Measurements from ENCODE around the gene FBXO22. TPM values are rescaled to one million over a fixed set of nuclear protein-coding genes. Genes with fewer than 3 reads are reported as not detected.
"Not testable (repeated sequence)": the region's sequence is repeated elsewhere in the genome, so short reads cannot be mapped to it uniquely, and the experiment has no call there.

Gene FBXO22
- total RNA-seq = 21.1 TPM
- long read RNA-seq, full-length matches to known transcripts = 22 of 23 reads
- long read RNA-seq, partial matches to known transcripts = 0 of 23 reads
- long read RNA-seq, other reads (novel, unspliced or antisense) = 1 of 23 reads

GRCh38 chr15:75903331-75904239 is at the start of gene FBXO22:
Gene FBXO22 (plus strand): TSS chr15:75903878. CDS start chr15:75903964, 86 bp downstream.
- DNase-seq = peak; percentile 91
- Histone ChIP-seq H3K36me3 (peaks cover 15% of the 10 kb centered on the region), H3K27me3 (ENCODE audit: low read depth) (no peaks in the 10 kb centered on the region), H3K9me3 (replicated peaks) (no peaks in the 10 kb centered on the region), H3K4me3 (peak within 1 kb of the TSS; percentile 93), H3K27ac (replicated peaks) (peak within 1 kb of the TSS; percentile 85), H3K4me1 (peaks cover 40% of the 10 kb centered on the region)
- intact Hi-C loops (cut with micrococcal nuclease) = no loop called here
- no peak for TF ChIP-seq CTCF (IDR thresholded peaks at IDR 0.05; ENCODE audit: borderline replicate concordance)

- DNase-seq = no peak
Observed at GRCh38 chr15:75857886-75858285, 45.8 kb upstream of the FBXO22 start.

GRCh38 chr15:75861750-75862402 is 41.8 kb upstream of the FBXO22 start:
- H3K27ac ChIP-seq (replicated peaks) = no peak overlapping the region
- peaks cover 31% of the 10 kb centered on the region for H3K4me1 ChIP-seq
- H3K4me3 ChIP-seq = no peak overlapping the region
- TF ChIP-seq CTCF (IDR thresholded peaks at IDR 0.05; ENCODE audit: borderline replicate concordance) = no peak
- H3K36me3 ChIP-seq = peaks cover 19% of the 10 kb centered on the region
- no peaks in the 10 kb centered on the region for H3K9me3 ChIP-seq (replicated peaks)
- intact Hi-C loops (cut with micrococcal nuclease) = no loop called here
- DNase-seq = no peak
- H3K27me3 ChIP-seq (ENCODE audit: low read depth) = no peaks in the 10 kb centered on the region

More at GRCh38 chr15:75857886-75858285, 45.8 kb upstream of the FBXO22 start:
- Histone ChIP-seq H3K4me3 (no peak overlapping the region), H3K27ac (replicated peaks) (no peak overlapping the region), H3K27me3 (ENCODE audit: low read depth) (no peaks in the 10 kb centered on the region), H3K4me1 (peaks cover 24% of the 10 kb centered on the region), H3K36me3 (peaks cover 32% of the 10 kb centered on the region), H3K9me3 (replicated peaks) (no peaks in the 10 kb centered on the region)
- no peak for TF ChIP-seq CTCF (IDR thresholded peaks at IDR 0.05; ENCODE audit: borderline replicate concordance)
- intact Hi-C loops (cut with micrococcal nuclease) = no loop called here

- DNase-seq = no peak
- H3K27me3 ChIP-seq (ENCODE audit: low read depth) = no peaks in the 10 kb centered on the region
- TF ChIP-seq CTCF (IDR thresholded peaks at IDR 0.05; ENCODE audit: borderline replicate concordance) = no peak
- H3K4me3 ChIP-seq = no peak overlapping the region
- intact Hi-C loops (cut with micrococcal nuclease) = no loop called here
- H3K9me3 ChIP-seq (replicated peaks) = no peaks in the 10 kb centered on the region
- H3K4me1 ChIP-seq = peaks cover 41% of the 10 kb centered on the region
- peaks cover 15% of the 10 kb centered on the region for H3K36me3 ChIP-seq
- H3K27ac ChIP-seq (replicated peaks) = no peak overlapping the region
Observed at GRCh38 chr15:75862796-75863195, 40.9 kb upstream of the FBXO22 start.

GRCh38 chr15:75864213-75865059 is 39.2 kb upstream of the FBXO22 start:
- Histone ChIP-seq H3K27me3 (ENCODE audit: low read depth) (no peaks in the 10 kb centered on the region), H3K9me3 (replicated peaks) (no peaks in the 10 kb centered on the region), H3K4me1 (peaks cover 37% of the 10 kb centered on the region), H3K27ac (replicated peaks) (no peak overlapping the region), H3K4me3 (no peak overlapping the region), H3K36me3 (peaks cover 19% of the 10 kb centered on the region)
- intact Hi-C loops (cut with micrococcal nuclease) = no loop called here
- no peak for DNase-seq
- TF ChIP-seq CTCF (IDR thresholded peaks at IDR 0.05; ENCODE audit: borderline replicate concordance) = no peak

GRCh38 chr15:75866045-75866444 is 37.6 kb upstream of the FBXO22 start:
- H3K27me3 ChIP-seq (ENCODE audit: low read depth); DNase-seq; H3K9me3 ChIP-seq (replicated peaks); H3K27ac ChIP-seq (replicated peaks); intact Hi-C loops (cut with micrococcal nuclease); H3K4me3 ChIP-seq: not testable (repeated sequence)
- H3K4me1 ChIP-seq = peaks cover 22% of the 10 kb centered on the region
- H3K36me3 ChIP-seq = peaks cover 25% of the 10 kb centered on the region

Data from left ventricle myocardium inferior (tissue), 1 donor.